Naive B cell (primary cell): Measurements from ENCODE around the gene NOA1. TPM values are rescaled to one million over a fixed set of nuclear protein-coding genes. Genes with fewer than 3 reads are reported as not detected.
"Not testable (repeated sequence)": the region's sequence is repeated elsewhere in the genome, so short reads cannot be mapped to it uniquely, and the experiment has no call there.

Source experiments
- ATAC-seq, 2 donors: fragments of 150-1000 bp; cut with Tn5 transposase; 2 replicates each; pipeline ENCODE4 v1.10.0; 2021; ENCODE audit warnings: low read depth in 2 of 2, mild to moderate bottlenecking in 2 of 2, moderate library complexity in 2 of 2
- DNase-seq: peaks from one replicate; pipeline ENCODE4 v3.0.0; 2022
- H3K27ac Mint-ChIP-seq, 6 donors: one replicate each; pipeline ENCODE4 v1.8.0; 2020 to 2022; ENCODE audit warnings: mild to moderate bottlenecking in 6 of 6, mixed read lengths in 6 of 6, moderate library complexity in 5 of 6, inconsistent platforms in 2 of 6
- H3K27me3 Mint-ChIP-seq, 3 donors: one replicate each; pipeline ENCODE4 v1.8.0; 2021 to 2022; ENCODE audit warnings: mixed read lengths in 3 of 3, mild to moderate bottlenecking in 1 of 3
- H3K36me3 Mint-ChIP-seq, 2 donors: one replicate each; pipeline ENCODE4 v1.8.0; 2020 to 2022; ENCODE audit warnings: mixed read lengths in 2 of 2, inconsistent platforms in 1 of 2, mild to moderate bottlenecking in 1 of 2
- H3K4me1 Mint-ChIP-seq, 3 donors: one replicate each; pipeline ENCODE4 v1.8.0; 2020 to 2022; ENCODE audit warnings: mixed read lengths in 3 of 3, inconsistent platforms in 1 of 3, mild to moderate bottlenecking in 1 of 3, moderate library complexity in 1 of 3
- H3K4me3 Mint-ChIP-seq, 8 donors: one replicate each; pipeline ENCODE4 v1.8.0; 2020 to 2022; ENCODE audit warnings: mild to moderate bottlenecking in 8 of 8, mixed read lengths in 8 of 8, moderate library complexity in 8 of 8, inconsistent platforms in 2 of 8
- H3K9me3 Mint-ChIP-seq, 7 donors: one replicate each; pipeline ENCODE4 v1.8.0; 2020 to 2022; ENCODE audit warnings: mixed read lengths in 7 of 7, mild to moderate bottlenecking in 5 of 7, inconsistent platforms in 2 of 7, moderate library complexity in 1 of 7
- polyA plus RNA-seq, 6 donors: library from polyadenylated mRNA; unstranded; fragments of 300-500 nt; fragmentation: Illumina TruSeq; gene quantifications; one replicate each; pipeline ENCODE4 v1.2.3, GENCODE V29; 2021; ENCODE audit warnings: low read depth in 6 of 6

Gene NOA1
- polyA plus RNA-seq, 6 donors from 2014 or later, result 14.3 to 23.7 (median 18.3) TPM

GRCh38 chr4:56940403-56940802 is 37.0 kb downstream of the NOA1 start:
- H3K9me3 Mint-ChIP-seq, result no peaks in the 10 kb centered on the region
- no peaks in the 10 kb centered on the region for H3K27me3 Mint-ChIP-seq
- no peak overlapping the region for H3K27ac Mint-ChIP-seq
- DNase-seq (no peak), ATAC-seq (no peak)
- H3K4me3 Mint-ChIP-seq, result no peak overlapping the region
- peaks cover 0 to 10% (median 0%) of the 10 kb centered on the region in 3 donors for H3K4me1 Mint-ChIP-seq
- peaks cover 15 to 16% of the 10 kb centered on the region in 2 donors for H3K36me3 Mint-ChIP-seq

- peaks cover 15 to 16% of the 10 kb centered on the region in 2 donors for H3K36me3 Mint-ChIP-seq
- DNase-seq, H3K4me3 Mint-ChIP-seq, ATAC-seq, H3K9me3 Mint-ChIP-seq, H3K27ac Mint-ChIP-seq, H3K27me3 Mint-ChIP-seq: not testable (repeated sequence)
- peaks cover 0 to 10% (median 0%) of the 10 kb centered on the region in 3 donors for H3K4me1 Mint-ChIP-seq
These were observed 37.6 kb downstream of the NOA1 start for GRCh38 chr4:56939826-56940225.

GRCh38 chr4:56937262-56937661 is 40.1 kb downstream of the NOA1 start:
- DNase-seq, result no peak
- H3K9me3 Mint-ChIP-seq, result no peaks in the 10 kb centered on the region
- peaks cover 0 to 10% (median 0%) of the 10 kb centered on the region in 3 donors for H3K4me1 Mint-ChIP-seq
- H3K27ac Mint-ChIP-seq, result peak overlapping the region in 2 of 6 donors; percentile 31 to 38
- H3K27me3 Mint-ChIP-seq, result no peaks in the 10 kb centered on the region
- no peak for ATAC-seq
- no peak overlapping the region for H3K4me3 Mint-ChIP-seq
- H3K36me3 Mint-ChIP-seq, result peaks cover 15 to 16% of the 10 kb centered on the region in 2 donors

GRCh38 chr4:56931924-56932323 is 45.5 kb downstream of the NOA1 start:
- H3K36me3 Mint-ChIP-seq, result peaks cover 13 to 23% of the 10 kb centered on the region in 2 donors

GRCh38 chr4:56930638-56931037 is 46.8 kb downstream of the NOA1 start:
- peaks cover 6 to 11% (median 8%) of the 10 kb centered on the region in 3 donors for H3K4me1 Mint-ChIP-seq
- H3K36me3 Mint-ChIP-seq, result peaks cover 13 to 22% of the 10 kb centered on the region in 2 donors
- no peaks in the 10 kb centered on the region for H3K9me3 Mint-ChIP-seq
- H3K4me3 Mint-ChIP-seq, result no peak overlapping the region
- no peak for ATAC-seq
- H3K27me3 Mint-ChIP-seq, result no peaks in the 10 kb centered on the region
- H3K27ac Mint-ChIP-seq, result no peak overlapping the region
- DNase-seq, result no peak

More at GRCh38 chr4:56931924-56932323, 45.5 kb downstream of the NOA1 start:
- H3K27ac Mint-ChIP-seq, result peak overlapping the region in 1 of 6 donors; percentile 60
- DNase-seq (no peak), ATAC-seq (no peak)
- no peak overlapping the region for H3K4me3 Mint-ChIP-seq
- peaks cover 6 to 11% (median 8%) of the 10 kb centered on the region in 3 donors for H3K4me1 Mint-ChIP-seq
- no peaks in the 10 kb centered on the region for H3K9me3 Mint-ChIP-seq
- H3K27me3 Mint-ChIP-seq, result no peaks in the 10 kb centered on the region

- H3K36me3 Mint-ChIP-seq, result peaks cover 19 to 22% of the 10 kb centered on the region in 2 donors
- H3K4me1 Mint-ChIP-seq, result peaks cover 6 to 11% (median 8%) of the 10 kb centered on the region in 3 donors
- DNase-seq (no peak), ATAC-seq (no peak)
- H3K27ac Mint-ChIP-seq, result no peak overlapping the region
- no peaks in the 10 kb centered on the region for H3K9me3 Mint-ChIP-seq
- H3K4me3 Mint-ChIP-seq, result no peak overlapping the region
- no peaks in the 10 kb centered on the region for H3K27me3 Mint-ChIP-seq
These were observed 50.2 kb downstream of the NOA1 start for GRCh38 chr4:56927196-56927595.

- H3K27ac Mint-ChIP-seq, ATAC-seq, H3K36me3 Mint-ChIP-seq, H3K27me3 Mint-ChIP-seq, H3K9me3 Mint-ChIP-seq, DNase-seq: not testable (repeated sequence)
- Mint-ChIP-seq H3K4me3 (peak overlapping the region in 2 of 8 donors; percentile 22 to 56), H3K4me1 (peaks cover 15 to 53% (median 27%) of the 10 kb centered on the region in 3 donors)
These were observed 62.4 kb downstream of the NOA1 start for GRCh38 chr4:56914977-56915376.

GRCh38 chr4:56914336-56914735 is 63.1 kb downstream of the NOA1 start:
- peak overlapping the region in 3 of 6 donors; percentile 5 to 72 (median 69) for H3K27ac Mint-ChIP-seq
- peak overlapping the region in 1 of 8 donors; percentile 29 for H3K4me3 Mint-ChIP-seq
- DNase-seq, result no peak
- no peaks in the 10 kb centered on the region for H3K9me3 Mint-ChIP-seq
- no peaks in the 10 kb centered on the region for H3K36me3 Mint-ChIP-seq
- H3K4me1 Mint-ChIP-seq, result peaks cover 21 to 59% (median 32%) of the 10 kb centered on the region in 3 donors
- ATAC-seq, result no peak
- no peaks in the 10 kb centered on the region for H3K27me3 Mint-ChIP-seq

Other genes with a start within 250 kb of the NOA1 start
- 10 to 100 TPM in 5 of 6 donors, 1 to 10 TPM in 1; 5.9 to 61.2 (median 24.7) TPM for gene SPINK2, start 155.9 kb downstream of the NOA1 start, polyA plus RNA-seq
- 100 to 1,000 TPM; 108 to 140 (median 130) TPM for gene REST, start 69.7 kb downstream of the NOA1 start, polyA plus RNA-seq
- gene POLR2B, start 1.3 kb upstream of the NOA1 start, polyA plus RNA-seq, result 10 to 100 TPM; 35.2 to 54.1 (median 42.6) TPM
- gene IGFBP7, start 132.8 kb upstream of the NOA1 start, polyA plus RNA-seq, result 1 to 10 TPM in 1 of 6 donors, under 1 TPM in 2, not detected in 3; 0.24 to 1.1 (median 0.86) TPM